Fibroblast of skin of left quadriceps (primary cell): ENCODE results near the gene TBC1D14.

ENCODE experiments used
- DNase-seq, 2 experiments: peaks; one replicate each; pipeline ENCODE4 v3.0.0-alpha.2; 2013; ENCODE audit warnings: low read depth in 2 of 2

Gene TBC1D14

GRCh38 chr4:6929812-6930464, 20.3 kb downstream of the TBC1D14 start:
- no peak for DNase-seq

GRCh38 chr4:6932475-6932874, 22.8 kb downstream of the TBC1D14 start:
- no peak for DNase-seq

- no peak for DNase-seq
Measured at GRCh38 chr4:6932918-6933317, 23.3 kb downstream of the TBC1D14 start.

- DNase-seq = no peak
Measured at GRCh38 chr4:6933691-6934430, 24.2 kb downstream of the TBC1D14 start.

GRCh38 chr4:6935965-6936364, 26.3 kb downstream of the TBC1D14 start:
- DNase-seq = no peak

GRCh38 chr4:6937201-6937600, 27.6 kb downstream of the TBC1D14 start:
- DNase-seq = no peak

- no peak for DNase-seq
Measured at GRCh38 chr4:6937754-6938153, 28.1 kb downstream of the TBC1D14 start.

GRCh38 chr4:6938237-6938636, 28.6 kb downstream of the TBC1D14 start:
- no peak for DNase-seq

- no peak for DNase-seq
Measured at GRCh38 chr4:6938647-6939271, 29.1 kb downstream of the TBC1D14 start.

GRCh38 chr4:6939761-6940743, 30.4 kb downstream of the TBC1D14 start:
- no peak for DNase-seq

- no peak for DNase-seq
Measured at GRCh38 chr4:6940744-6941137, 31.1 kb downstream of the TBC1D14 start.

GRCh38 chr4:6941796-6942195, 32.2 kb downstream of the TBC1D14 start:
- no peak for DNase-seq

GRCh38 chr4:6942238-6942800, 32.7 kb downstream of the TBC1D14 start:
- DNase-seq = peak; percentile 91 to 94

- no peak for DNase-seq
Measured at GRCh38 chr4:6943012-6943884, 33.6 kb downstream of the TBC1D14 start.

- DNase-seq = no peak
Measured at GRCh38 chr4:6943885-6944225, 34.2 kb downstream of the TBC1D14 start.

GRCh38 chr4:6944301-6945051, 34.9 kb downstream of the TBC1D14 start:
- no peak for DNase-seq

GRCh38 chr4:6945052-6945409, 35.4 kb downstream of the TBC1D14 start:
- no peak for DNase-seq

GRCh38 chr4:6946497-6946896, 36.9 kb downstream of the TBC1D14 start:
- DNase-seq = no peak

- DNase-seq = no peak
Measured at GRCh38 chr4:6948134-6948460, 38.5 kb downstream of the TBC1D14 start.

GRCh38 chr4:6951880-6952381, 42.3 kb downstream of the TBC1D14 start:
- DNase-seq = no peak
